ENCODE results near the gene JAG1. TPM values are rescaled to one million over a fixed set of nuclear protein-coding genes. Genes with fewer than 3 reads are reported as not detected.

Gene JAG1
- polyA plus RNA-seq, 3 donors = 169 to 228 (median 174) TPM

- DNase-seq (ENCODE audit: extremely low read depth in 1 of 11, low read depth in 9 of 11, low spot score in 4 of 11) = no peak
Measured at GRCh38 chr20:10661261-10661660, 12.5 kb downstream of the JAG1 start.

DNA sequence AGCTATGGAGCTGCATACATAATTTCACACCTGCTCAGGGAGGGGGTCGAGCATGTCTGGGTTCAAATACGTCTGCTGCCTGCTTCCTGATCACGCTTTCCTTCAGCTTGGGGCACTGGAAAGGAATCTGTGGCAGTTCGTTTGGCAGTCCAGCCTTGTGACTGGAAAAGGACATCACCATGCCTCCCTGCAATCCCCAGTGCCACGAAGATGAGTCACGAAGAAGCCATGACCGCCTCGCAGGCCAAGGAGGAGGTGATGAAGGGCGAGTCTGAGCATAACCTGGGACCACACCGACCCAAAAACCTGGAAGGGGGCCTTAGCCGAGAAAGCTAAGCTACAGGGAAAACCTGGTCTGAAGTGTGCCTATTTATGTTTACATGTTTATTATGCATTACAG is 13.1 kb downstream of the JAG1 start:
- no peak for DNase-seq (ENCODE audit: extremely low read depth in 1 of 11, low read depth in 9 of 11, low spot score in 4 of 11)

GRCh38 chr20:10659651-10660601 is 13.9 kb downstream of the JAG1 start:
- no peak for DNase-seq (ENCODE audit: extremely low read depth in 1 of 11, low read depth in 9 of 11, low spot score in 4 of 11)

GRCh38 chr20:10658876-10659632 is 14.7 kb downstream of the JAG1 start:
- DNase-seq (ENCODE audit: extremely low read depth in 1 of 11, low read depth in 9 of 11, low spot score in 4 of 11) = no peak

- no peak for DNase-seq (ENCODE audit: extremely low read depth in 1 of 11, low read depth in 9 of 11, low spot score in 4 of 11)
Measured at GRCh38 chr20:10658051-10658823, 15.6 kb downstream of the JAG1 start.

GRCh38 chr20:10657453-10657852 is 16.3 kb downstream of the JAG1 start:
- no peak for DNase-seq (ENCODE audit: extremely low read depth in 1 of 11, low read depth in 9 of 11, low spot score in 4 of 11)

- DNase-seq (ENCODE audit: extremely low read depth in 1 of 11, low read depth in 9 of 11, low spot score in 4 of 11) = no peak
Measured at GRCh38 chr20:10655720-10656669, 17.8 kb downstream of the JAG1 start.

DNA sequence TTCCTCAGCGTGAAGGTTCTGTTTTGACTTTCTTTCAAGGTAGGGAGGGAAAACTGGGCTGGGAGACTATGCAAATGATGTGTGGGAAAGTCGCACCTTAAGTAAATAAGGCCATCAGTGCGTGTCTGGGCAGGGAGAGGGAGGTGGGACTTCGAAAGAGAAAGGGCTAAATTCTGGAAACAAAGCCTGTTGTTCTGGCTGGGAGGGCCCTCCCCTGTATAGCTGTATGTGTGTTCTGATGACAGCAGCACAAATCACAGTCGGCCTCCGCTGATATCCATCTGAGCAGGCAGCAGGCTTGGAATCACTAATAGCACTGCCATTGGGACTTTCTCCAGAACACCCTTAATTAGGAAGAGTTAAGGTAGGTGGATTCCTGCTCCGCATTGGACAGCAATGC is 19.2 kb downstream of the JAG1 start:
- no peak for DNase-seq (ENCODE audit: extremely low read depth in 1 of 11, low read depth in 9 of 11, low spot score in 4 of 11)

GRCh38 chr20:10654250-10654610 is 19.6 kb downstream of the JAG1 start:
- no peak for DNase-seq (ENCODE audit: extremely low read depth in 1 of 11, low read depth in 9 of 11, low spot score in 4 of 11)

DNA sequence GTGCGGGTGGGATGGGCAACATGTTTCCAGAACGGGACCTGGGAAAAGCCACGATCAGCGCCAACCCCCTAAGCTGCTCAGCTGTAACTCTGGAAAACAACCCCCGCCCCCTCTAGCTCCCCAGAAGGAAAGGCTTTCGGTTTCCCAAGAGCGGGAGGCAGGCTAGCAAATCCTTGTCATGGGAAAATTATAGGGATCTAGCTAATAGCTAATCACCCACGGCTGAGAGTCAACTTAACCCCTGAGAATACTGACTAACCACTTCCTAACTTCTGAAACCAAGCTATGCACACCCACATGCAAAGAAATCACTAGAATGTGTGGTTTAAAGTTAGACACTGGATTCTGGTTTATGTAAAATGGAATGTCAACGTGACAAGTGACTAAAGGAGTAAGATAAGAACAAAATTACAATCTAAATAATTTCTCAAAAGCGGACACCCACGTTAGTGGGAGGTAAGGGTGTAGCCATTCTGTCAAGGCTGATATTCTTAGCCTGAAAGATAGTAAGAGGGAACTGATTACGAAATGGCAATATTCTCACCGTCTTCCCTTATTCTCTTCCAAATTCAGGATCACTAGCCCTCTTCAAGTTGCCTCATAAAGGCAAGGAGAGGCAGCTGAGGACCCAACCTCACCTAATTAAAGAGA is 20.1 kb downstream of the JAG1 start:
- DNase-seq (ENCODE audit: extremely low read depth in 1 of 11, low read depth in 9 of 11, low spot score in 4 of 11) = no peak

- no peak for DNase-seq (ENCODE audit: extremely low read depth in 1 of 11, low read depth in 9 of 11, low spot score in 4 of 11)
Measured at GRCh38 chr20:10652660-10653261, 21.0 kb downstream of the JAG1 start.

DNA sequence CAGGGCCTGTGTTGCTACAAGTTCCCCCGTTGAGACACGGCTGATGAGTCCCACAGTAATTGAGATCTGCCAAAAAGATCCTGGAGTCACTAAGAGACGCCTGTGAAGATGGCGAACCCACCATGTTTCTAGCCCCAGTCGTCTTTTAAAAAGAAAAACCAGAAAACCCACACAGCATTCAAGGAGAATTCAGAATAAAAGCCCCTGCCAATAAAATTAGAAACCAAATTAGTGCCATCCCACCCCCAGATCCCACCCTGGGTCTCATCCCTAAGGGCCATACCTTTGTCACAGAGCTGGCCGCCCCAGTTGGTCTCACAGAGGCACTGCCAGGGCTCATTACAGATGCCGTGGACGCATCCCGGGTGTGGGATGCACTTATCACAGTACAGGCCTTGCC is 21.6 kb downstream of the JAG1 start:
- no peak for DNase-seq (ENCODE audit: extremely low read depth in 1 of 11, low read depth in 9 of 11, low spot score in 4 of 11)

GRCh38 chr20:10651227-10651990 is 22.4 kb downstream of the JAG1 start:
- DNase-seq (ENCODE audit: extremely low read depth in 1 of 11, low read depth in 9 of 11, low spot score in 4 of 11) = no peak

DNA sequence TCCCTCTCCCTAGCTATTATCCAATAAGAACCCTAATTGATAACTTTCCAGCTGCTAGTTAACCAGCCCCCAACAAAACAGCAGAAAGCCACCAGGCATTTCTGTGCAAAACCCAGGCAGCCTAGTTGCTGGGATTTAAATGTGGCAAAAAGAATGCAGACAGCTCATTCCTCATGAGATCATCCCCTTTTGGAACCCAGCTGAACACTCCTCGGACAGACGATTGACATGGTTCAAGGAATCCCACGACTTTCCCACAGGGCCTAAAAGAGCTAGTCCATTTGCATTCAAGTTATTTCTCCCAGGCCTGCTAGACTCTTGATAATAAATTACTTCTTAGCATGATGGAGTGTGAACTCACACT is 24.0 kb downstream of the JAG1 start:
- DNase-seq (ENCODE audit: extremely low read depth in 1 of 11, low read depth in 9 of 11, low spot score in 4 of 11) = no peak

DNA sequence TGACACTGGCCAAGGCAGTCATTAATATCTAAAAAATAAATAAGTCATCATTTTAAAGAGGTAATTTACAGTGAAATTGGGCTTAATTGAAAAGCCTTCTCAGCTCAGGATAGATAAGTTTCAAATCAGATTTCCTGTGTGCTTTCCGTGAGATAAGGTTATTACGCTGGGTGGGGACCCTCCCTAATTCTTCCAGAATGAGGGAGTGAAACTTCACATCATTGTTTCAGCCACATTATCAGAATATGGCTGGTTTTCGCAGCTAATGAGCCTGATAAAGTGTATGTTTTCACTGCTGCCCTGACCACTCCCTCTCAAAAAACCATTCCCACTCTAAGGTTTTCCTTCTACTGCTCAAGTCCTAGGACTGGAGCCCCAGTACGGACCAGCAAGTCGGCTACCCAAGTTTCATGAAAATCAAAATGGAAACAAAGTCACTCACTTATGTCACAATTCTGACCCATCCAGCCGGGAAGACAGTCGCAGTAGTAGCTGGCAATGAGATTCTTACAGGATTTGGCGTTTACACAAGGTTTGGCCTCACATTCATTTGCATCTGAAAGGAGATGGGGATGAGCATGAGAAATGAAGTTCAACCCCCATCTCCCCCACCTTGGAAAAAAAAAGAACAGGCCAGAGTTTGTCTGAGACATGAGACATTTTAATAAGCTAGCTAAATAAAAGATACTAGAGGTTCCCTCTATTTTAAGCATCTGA is 24.6 kb downstream of the JAG1 start:
- no peak for DNase-seq (ENCODE audit: extremely low read depth in 1 of 11, low read depth in 9 of 11, low spot score in 4 of 11)

DNA sequence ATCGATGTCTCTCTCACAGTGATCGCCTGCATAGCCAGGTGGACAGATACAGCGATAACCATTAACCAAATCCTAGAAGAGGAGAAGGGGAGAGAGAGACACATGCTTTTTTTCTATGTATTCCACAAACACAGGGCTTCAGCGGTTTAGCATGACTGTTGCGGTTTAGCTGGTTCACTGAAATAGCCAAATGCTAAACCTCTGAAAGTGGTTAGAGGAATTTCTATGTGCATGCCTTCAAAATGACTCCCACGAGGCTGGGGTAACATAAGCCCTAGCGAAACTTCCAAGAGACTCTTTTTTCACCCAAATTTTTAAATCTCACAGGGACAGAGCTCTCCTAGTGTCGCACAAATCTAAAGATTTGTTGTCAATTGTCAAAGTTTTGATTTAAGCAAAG is 25.1 kb downstream of the JAG1 start:
- DNase-seq (ENCODE audit: extremely low read depth in 1 of 11, low read depth in 9 of 11, low spot score in 4 of 11) = no peak
